H9 (cell line): Measurements from ENCODE around the gene NPTN. TPM values are rescaled to one million over a fixed set of nuclear protein-coding genes. Genes with fewer than 3 reads are reported as not detected.

Source experiments
- DNase-seq: peaks from one replicate; pipeline ENCODE4 v3.0.0-alpha.2; 2017
- H2AFZ ChIP-seq: one replicate; pipeline ENCODE4 v1.6.1; 2013; ENCODE audit warnings: mild to moderate bottlenecking, low read length, control low read depth, moderate library complexity
- H2AK5ac ChIP-seq: 2 replicates; pipeline ENCODE4 v1.6.1; 2013; ENCODE audit warnings: low read length, control low read depth, mixed read lengths; ENCODE audit not compliant: insufficient read length
- H2BK120ac ChIP-seq: one replicate; pipeline ENCODE4 v1.6.1; 2013; ENCODE audit warnings: low read depth, mild to moderate bottlenecking, low read length, control low read depth, inconsistent platforms; ENCODE audit not compliant: poor library complexity, severe bottlenecking
- H2BK12ac ChIP-seq: 2 replicates; pipeline ENCODE4 v1.6.1; 2013; ENCODE audit warnings: low read length, control low read depth, mixed read lengths, low read depth; ENCODE audit not compliant: insufficient read length
- H2BK15ac ChIP-seq: 2 replicates; pipeline ENCODE4 v1.6.1; 2013; ENCODE audit warnings: low read depth, low read length, control low read depth
- H2BK20ac ChIP-seq: one replicate; pipeline ENCODE4 v1.6.1; 2013; ENCODE audit warnings: low read depth, mild to moderate bottlenecking, low read length, control low read depth, inconsistent platforms; ENCODE audit not compliant: poor library complexity, severe bottlenecking
- H2BK5ac ChIP-seq: 2 replicates; pipeline ENCODE4 v1.6.1; 2013; ENCODE audit warnings: low read length, control low read depth, mixed read lengths; ENCODE audit not compliant: insufficient read length
- H3K14ac ChIP-seq: 2 replicates; pipeline ENCODE4 v1.6.1; 2013; ENCODE audit warnings: low read length, control low read depth; ENCODE audit not compliant: insufficient read depth
- H3K18ac ChIP-seq: 2 replicates; pipeline ENCODE4 v1.6.1; 2013; ENCODE audit warnings: low read depth, mild to moderate bottlenecking, mixed read lengths, low read length, control low read depth; ENCODE audit not compliant: insufficient read length
- H3K23ac ChIP-seq: 2 replicates; pipeline ENCODE4 v1.6.1; 2013; ENCODE audit warnings: low read length, control low read depth, mixed read lengths, low read depth; ENCODE audit not compliant: insufficient read length
- H3K23me2 ChIP-seq: 2 replicates; pipeline ENCODE4 v1.6.1; 2013; ENCODE audit warnings: low read depth, mild to moderate bottlenecking, mixed read lengths, low read length, control low read depth; ENCODE audit not compliant: insufficient read length, poor library complexity, severe bottlenecking
- H3K27ac ChIP-seq: 2 replicates; pipeline ENCODE4 v1.5.1; 2013; ENCODE audit warnings: low read length, control low read depth, mixed read lengths, low read depth; ENCODE audit not compliant: insufficient read length
- H3K27me3 ChIP-seq: 2 replicates; pipeline ENCODE4 v1.6.1; 2013; ENCODE audit warnings: low read length, control low read depth, inconsistent platforms; ENCODE audit not compliant: insufficient read depth
- H3K4ac ChIP-seq: 2 replicates; pipeline ENCODE4 v1.6.1; 2013; ENCODE audit warnings: low read depth, mild to moderate bottlenecking, control low read depth, inconsistent platforms, low read length, moderate library complexity
- H3K4me1 ChIP-seq: 2 replicates; pipeline ENCODE4 v1.6.1; 2013; ENCODE audit warnings: low read length, control low read depth, inconsistent platforms; ENCODE audit not compliant: insufficient read depth
- H3K4me2 ChIP-seq: 2 replicates; pipeline ENCODE4 v1.6.1; 2013; ENCODE audit warnings: low read length, control low read depth, mixed read lengths; ENCODE audit not compliant: insufficient read length, insufficient read depth
- H3K56ac ChIP-seq: 2 replicates; pipeline ENCODE4 v1.6.1; 2013; ENCODE audit warnings: low read depth, mild to moderate bottlenecking, mixed read lengths, low read length, control low read depth; ENCODE audit not compliant: insufficient read length
- H3K79me1 ChIP-seq: 2 replicates; pipeline ENCODE4 v1.6.1; 2013; ENCODE audit warnings: low read depth, mild to moderate bottlenecking, moderate library complexity, low read length, control low read depth, inconsistent platforms; ENCODE audit not compliant: insufficient read depth, poor library complexity, severe bottlenecking
- H3K79me2 ChIP-seq: 2 replicates; pipeline ENCODE4 v1.6.1; 2013; ENCODE audit warnings: low read length, control low read depth, inconsistent platforms; ENCODE audit not compliant: insufficient read depth
- H3K9ac ChIP-seq: 2 replicates; pipeline ENCODE4 v1.6.1; 2013; ENCODE audit warnings: low read length, control low read depth, mixed read lengths; ENCODE audit not compliant: insufficient read length; ENCODE audit errors: extremely low read depth
- H3K9me3 ChIP-seq: one replicate; pipeline ENCODE4 v1.6.1; 2013; ENCODE audit warnings: low read depth, low read length, inconsistent platforms; ENCODE audit not compliant: control insufficient read depth
- H3T11ph ChIP-seq: one replicate; pipeline ENCODE4 v1.6.1; 2013; ENCODE audit warnings: mild to moderate bottlenecking, low read length, control low read depth, inconsistent platforms
- H4K20me1 ChIP-seq: one replicate; pipeline ENCODE4 v1.6.1; 2013; ENCODE audit not compliant: control insufficient read depth, insufficient read length, insufficient read depth
- H4K5ac ChIP-seq: 2 replicates; pipeline ENCODE4 v1.6.1; 2013; ENCODE audit warnings: low read depth, mild to moderate bottlenecking, mixed read lengths, low read length, control low read depth; ENCODE audit not compliant: insufficient read length
- H4K8ac ChIP-seq: replicated peaks from 2 replicates; pipeline ENCODE4 v1.6.1; 2013; ENCODE audit warnings: low read length, control low read depth, mixed read lengths, low read depth; ENCODE audit not compliant: insufficient read length
- H4K91ac ChIP-seq: 2 replicates; pipeline ENCODE4 v1.6.1; 2013; ENCODE audit warnings: low read depth, mild to moderate bottlenecking, moderate library complexity, mixed read lengths, low read length, control low read depth; ENCODE audit not compliant: insufficient read length
- H3K27ac Mint-ChIP-seq, 3 experiments: 2 replicates in 2 of 3; 3 replicates in 1 of 3; pipeline ENCODE4 v1.8.0; 2020 to 2021; ENCODE audit warnings: mixed read lengths in 3 of 3, mild to moderate bottlenecking in 1 of 3, moderate library complexity in 1 of 3
- H3K27me3 Mint-ChIP-seq: 2 replicates; pipeline ENCODE4 v1.8.0; 2021; ENCODE audit warnings: low read depth, mild to moderate bottlenecking, moderate library complexity, mixed read lengths
- H3K36me3 Mint-ChIP-seq, 3 experiments: 2 replicates in 2 of 3; 3 replicates in 1 of 3; pipeline ENCODE4 v1.8.0; 2020 to 2021; ENCODE audit warnings: low read depth in 3 of 3, mixed read lengths in 3 of 3; ENCODE audit not compliant: insufficient read depth in 1 of 3
- H3K4me1 Mint-ChIP-seq, 2 experiments: 2 replicates each; pipeline ENCODE4 v1.8.0; 2020; ENCODE audit warnings: mixed read lengths in 2 of 2
- H3K4me3 Mint-ChIP-seq, 2 experiments: 2 replicates in 1 of 2; 3 replicates in 1 of 2; pipeline ENCODE4 v1.8.0; 2020 to 2021; ENCODE audit warnings: mild to moderate bottlenecking in 2 of 2, mixed read lengths in 2 of 2, moderate library complexity in 1 of 2
- H3K9me3 Mint-ChIP-seq, 2 experiments: 2 replicates in 1 of 2; 3 replicates in 1 of 2; pipeline ENCODE4 v1.8.0; 2020; ENCODE audit warnings: mild to moderate bottlenecking in 2 of 2, mixed read lengths in 2 of 2, moderate library complexity in 1 of 2
- CTCF ChIP-seq: fragments of 200-600 bp; sonication (generic); conservative IDR thresholded peaks from 3 replicates; pipeline ENCODE4 v1.8.0; 2021; ENCODE audit warnings: antibody characterized with exemption, mild to moderate bottlenecking
- WGBS: extraction: QIAGEN DNeasy Blood & Tissue Kit; methylation state at CpG from one replicate; pipeline ENCODE4 v1.1.7; 2013; ENCODE audit warnings: missing lambda C conversion rate, low lambda C conversion rate, mixed read lengths; ENCODE audit not compliant: insufficient read length; ENCODE audit errors: extremely low coverage; 5-methylcytosine and 5-hydroxymethylcytosine counted together
- total RNA-seq: library from RNA; stranded (reverse); gene quantifications from 2 replicates; pipeline ENCODE4 v1.2.1, GENCODE V29; 2021

NPTN gene
- total RNA-seq, 1 experiment from 2014 or later: 89.1 TPM

- no peaks in the 10 kb centered on the region for H3K9me3 Mint-ChIP-seq
- Histone ChIP-seq H3K9ac (no peak overlapping the region), H3K79me1 (peaks cover 11% of the 10 kb centered on the region), H2AFZ (no peak overlapping the region), H3K4ac (no peak overlapping the region), H3K27ac (no peak overlapping the region), H3K4me2 (no peak overlapping the region), H4K91ac (no peak overlapping the region), H4K8ac (no peak overlapping the region), H3K4me1 (peaks cover 11% of the 10 kb centered on the region; the same call in 1 of the 2 replicates), H3K79me2 (peaks cover 10% of the 10 kb centered on the region; the same call in 1 of the 2 replicates), H3K56ac (no peak overlapping the region), H3K18ac (no peak overlapping the region), H2BK15ac (no peak overlapping the region), H3T11ph (no peak overlapping the region), H2BK12ac (no peak overlapping the region), H3K14ac (no peak overlapping the region), H3K23ac (no peak overlapping the region), H3K27me3 (no peaks in the 10 kb centered on the region), H2BK20ac (no peak overlapping the region), H2BK5ac (no peak overlapping the region), H4K5ac (no peak overlapping the region), H2BK120ac (no peak overlapping the region), H4K20me1 (no peaks in the 10 kb centered on the region), H3K9me3 (no peaks in the 10 kb centered on the region), H2AK5ac (no peak overlapping the region), H3K23me2 (no peaks in the 10 kb centered on the region)
- TF ChIP-seq CTCF: no peak
- H3K36me3 Mint-ChIP-seq: peaks cover 4 to 12% (median 5%) of the 10 kb centered on the region in 3 experiments; a peak in 6 of 7 replicates
- H3K4me3 Mint-ChIP-seq: no peak overlapping the region; a peak in 1 of 5 replicates
- H3K4me1 Mint-ChIP-seq: peaks cover 45 to 47% of the 10 kb centered on the region in 2 experiments
- no CpG with 5 or more reads among the region's 1 CpG for WGBS
- H3K27me3 Mint-ChIP-seq: no peaks in the 10 kb centered on the region
- no peak for DNase-seq
- H3K27ac Mint-ChIP-seq: no peak overlapping the region; a peak in 1 of 7 replicates
Observed at GRCh38 chr15:73596174-73596573, 37.0 kb downstream of the NPTN start.
